Neural progenitor cell (in vitro differentiated cells): ENCODE results near the gene MIER2.

ENCODE experiments used
- CTCF ChIP-seq: fragments of 200-600 bp; sonication (generic); IDR thresholded peaks from 2 replicates; pipeline ENCODE4 v1.5.1; 2017; ENCODE audit warnings: antibody characterized with exemption, mild to moderate bottlenecking
- EZH2phosphoT487 ChIP-seq: fragments of 200-600 bp; sonication (generic); IDR thresholded peaks from 2 replicates; pipeline ENCODE4 v1.6.1; 2017; ENCODE audit warnings: antibody characterized with exemption

- TF ChIP-seq CTCF (peak; percentile 72), EZH2phosphoT487 (no peak)
Measured at GRCh38 chr19:383922-384798, 39.6 kb upstream of the MIER2 start.
